ENCODE measurements around the gene DKC1.

The DKC1 gene

DNA sequence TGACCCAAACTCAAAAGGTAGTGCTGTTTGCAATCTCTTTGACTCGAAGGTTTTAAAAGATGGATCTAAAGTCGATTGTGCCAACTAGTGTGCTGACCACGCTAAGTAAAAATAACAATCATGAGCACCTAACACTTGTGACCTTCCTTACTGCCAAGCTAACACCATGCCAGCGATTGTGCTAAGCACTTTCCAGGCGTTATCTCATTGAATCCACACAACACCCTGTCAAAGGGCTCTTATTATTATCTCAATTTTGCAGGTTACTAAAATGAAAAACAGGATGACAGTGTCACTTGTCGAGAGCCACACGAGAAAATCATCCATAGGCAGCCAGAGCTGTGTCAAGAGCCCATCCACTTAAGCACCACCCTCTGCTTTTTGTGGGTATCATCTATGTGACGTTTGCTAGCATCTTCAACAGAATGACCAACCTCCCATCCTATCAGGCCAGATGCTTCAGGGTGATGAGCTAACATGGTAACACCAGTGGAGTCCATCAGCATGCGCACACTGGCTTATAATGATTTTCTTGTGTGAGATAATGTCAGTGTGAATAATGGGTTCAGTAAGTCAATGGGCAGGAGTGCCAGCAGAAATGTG lies 10.9 kb upstream of the DKC1 start:
- H3K4me3 ChIP-seq, result peak overlapping the region in 6 of 10 experiments; percentile 66 to 80 (median 76); a peak in 10 of 20 replicates
- H3K36me3 ChIP-seq, result no peaks in the 10 kb centered on the region
- H3K4me1 ChIP-seq, result peaks cover 15 to 35% (median 23%) of the 10 kb centered on the region in 10 experiments
- H3K27ac ChIP-seq, result peak overlapping the region in 7 of 11 experiments; percentile 82 to 88 (median 85); a peak in 13 of 22 replicates
- H4K20me1 ChIP-seq, result peaks cover 0 to 14% (median 0%) of the 10 kb centered on the region in 11 experiments; a peak in 3 of 22 replicates
- H3K4me2 ChIP-seq, result peak overlapping the region; percentile 34 to 75 (median 56); a peak in 21 of 22 replicates
- no peak for TF ChIP-seq Cebpa-rat (IDR thresholded peaks at IDR 0.05)
- peak overlapping the region in 7 of 11 experiments; percentile 83 to 88 (median 85); a peak in 11 of 22 replicates for H3K9ac ChIP-seq
- peaks cover 40 to 78% (median 67%) of the 10 kb centered on the region in 11 experiments for H3K27me3 ChIP-seq
- H3K9me3 ChIP-seq (replicated peaks in 1 of 11), result peaks cover 0 to 2% (median 0%) of the 10 kb centered on the region in 11 experiments; a peak in 1 of 22 replicates

DNA sequence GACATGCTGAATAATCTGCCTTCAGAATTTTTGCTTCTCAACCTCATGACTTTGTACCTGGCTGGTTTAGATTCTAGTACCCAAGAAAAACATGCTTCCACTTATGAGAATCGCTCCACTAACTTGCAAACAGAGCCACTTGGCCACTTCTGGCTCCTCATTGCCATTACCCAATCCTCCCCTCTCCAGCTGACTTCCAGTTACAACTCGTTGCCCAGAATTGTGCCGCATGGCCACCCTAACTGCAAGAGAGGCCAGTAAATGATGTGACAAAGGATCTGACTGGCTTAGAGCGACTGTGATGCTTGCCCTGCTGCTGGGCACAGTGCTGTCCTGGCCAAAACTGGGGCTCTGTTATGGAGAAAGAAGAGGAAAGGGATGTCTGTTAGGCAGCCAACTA lies 4.0 kb upstream of the DKC1 start:
- H3K36me3 ChIP-seq, result no peaks in the 10 kb centered on the region
- H3K9ac ChIP-seq, result no peak overlapping the region
- no peaks in the 10 kb centered on the region; a peak in 3 of 22 replicates for H4K20me1 ChIP-seq
- H3K4me1 ChIP-seq, result peaks cover 6 to 8% (median 8%) of the 10 kb centered on the region in 10 experiments; a peak in 16 of 20 replicates
- no peak overlapping the region for H3K27ac ChIP-seq
- H3K4me3 ChIP-seq, result no peak overlapping the region
- peaks cover 0 to 14% (median 0%) of the 10 kb centered on the region in 11 experiments; a peak in 1 of 22 replicates for H3K9me3 ChIP-seq (replicated peaks in 1 of 11)
- no peak overlapping the region for H3K4me2 ChIP-seq
- no peak for TF ChIP-seq Cebpa-rat (IDR thresholded peaks at IDR 0.05)
- H3K27me3 ChIP-seq, result peaks cover 37 to 74% (median 64%) of the 10 kb centered on the region in 11 experiments

DNA sequence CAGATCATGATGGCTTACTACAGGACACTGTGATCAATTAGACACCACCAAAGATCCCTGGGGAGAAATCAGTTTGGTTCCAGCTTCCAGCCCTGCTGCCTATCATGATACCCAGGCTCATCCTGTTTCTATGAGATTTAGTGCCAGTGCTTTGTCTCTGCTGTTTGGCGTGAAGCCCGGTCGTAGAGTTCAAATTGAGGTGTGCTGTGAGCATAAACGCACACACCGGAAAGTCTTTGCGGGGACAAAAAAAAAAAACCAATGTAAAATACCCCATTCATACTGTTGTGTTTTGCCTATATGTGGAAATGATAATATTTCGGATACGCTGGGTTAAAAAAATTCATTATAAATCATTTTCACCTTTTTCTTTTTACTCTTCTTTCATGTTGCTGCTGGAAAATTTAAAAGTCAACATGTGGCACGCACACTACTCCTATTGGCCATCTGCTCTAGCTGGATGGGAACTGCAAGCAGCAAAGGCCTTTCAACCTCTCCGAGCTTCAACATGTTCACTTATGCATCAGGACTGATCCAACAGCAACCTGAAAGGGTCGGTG lies 607 bp upstream of the DKC1 start:
- Histone ChIP-seq H3K9ac (peak overlapping the region; percentile 42 to 97 (median 90); a peak in 20 of 22 replicates), H3K27me3 (peaks cover 44 to 74% (median 65%) of the 10 kb centered on the region in 11 experiments), H4K20me1 (peaks cover 0 to 27% (median 24%) of the 10 kb centered on the region in 11 experiments; a peak in 14 of 22 replicates), H3K4me1 (peaks cover 8 to 22% (median 18%) of the 10 kb centered on the region in 10 experiments), H3K4me2 (peak overlapping the region; percentile 50 to 76 (median 63)), H3K9me3 (replicated peaks in 1 of 11) (peaks cover 0 to 14% (median 0%) of the 10 kb centered on the region in 11 experiments; a peak in 1 of 22 replicates), H3K27ac (peak overlapping the region in 10 of 11 experiments; percentile 19 to 97 (median 94); a peak in 19 of 22 replicates), H3K4me3 (peak overlapping the region; percentile 48 to 81 (median 74); a peak in 19 of 20 replicates), H3K36me3 (peaks cover 16 to 27% (median 26%) of the 10 kb centered on the region in 11 experiments)
- no peak for TF ChIP-seq Cebpa-rat (IDR thresholded peaks at IDR 0.05)

DNA sequence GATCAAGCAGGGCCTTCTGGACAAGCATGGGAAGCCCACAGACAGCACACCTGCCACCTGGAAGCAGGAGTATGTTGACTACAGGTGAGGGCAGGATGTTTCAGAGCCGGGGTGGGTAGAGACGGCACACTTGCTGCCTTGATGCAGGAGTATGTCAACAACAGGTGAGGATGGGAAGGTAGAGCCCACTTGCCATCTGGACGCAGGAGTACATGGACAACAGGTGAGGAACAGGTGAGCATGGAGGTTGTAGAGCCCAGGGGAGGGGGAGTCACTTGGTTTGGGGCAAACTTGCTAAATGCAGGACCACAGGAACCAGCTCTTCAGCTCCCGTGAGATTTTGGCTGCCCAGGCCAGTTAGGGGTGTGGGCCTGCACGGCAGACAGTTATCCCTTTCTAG lies 12.0 kb downstream of the DKC1 start:
- H3K4me3 ChIP-seq, result no peak overlapping the region
- no peak for TF ChIP-seq Cebpa-rat (IDR thresholded peaks at IDR 0.05)
- no peak overlapping the region for H3K9ac ChIP-seq

DNA sequence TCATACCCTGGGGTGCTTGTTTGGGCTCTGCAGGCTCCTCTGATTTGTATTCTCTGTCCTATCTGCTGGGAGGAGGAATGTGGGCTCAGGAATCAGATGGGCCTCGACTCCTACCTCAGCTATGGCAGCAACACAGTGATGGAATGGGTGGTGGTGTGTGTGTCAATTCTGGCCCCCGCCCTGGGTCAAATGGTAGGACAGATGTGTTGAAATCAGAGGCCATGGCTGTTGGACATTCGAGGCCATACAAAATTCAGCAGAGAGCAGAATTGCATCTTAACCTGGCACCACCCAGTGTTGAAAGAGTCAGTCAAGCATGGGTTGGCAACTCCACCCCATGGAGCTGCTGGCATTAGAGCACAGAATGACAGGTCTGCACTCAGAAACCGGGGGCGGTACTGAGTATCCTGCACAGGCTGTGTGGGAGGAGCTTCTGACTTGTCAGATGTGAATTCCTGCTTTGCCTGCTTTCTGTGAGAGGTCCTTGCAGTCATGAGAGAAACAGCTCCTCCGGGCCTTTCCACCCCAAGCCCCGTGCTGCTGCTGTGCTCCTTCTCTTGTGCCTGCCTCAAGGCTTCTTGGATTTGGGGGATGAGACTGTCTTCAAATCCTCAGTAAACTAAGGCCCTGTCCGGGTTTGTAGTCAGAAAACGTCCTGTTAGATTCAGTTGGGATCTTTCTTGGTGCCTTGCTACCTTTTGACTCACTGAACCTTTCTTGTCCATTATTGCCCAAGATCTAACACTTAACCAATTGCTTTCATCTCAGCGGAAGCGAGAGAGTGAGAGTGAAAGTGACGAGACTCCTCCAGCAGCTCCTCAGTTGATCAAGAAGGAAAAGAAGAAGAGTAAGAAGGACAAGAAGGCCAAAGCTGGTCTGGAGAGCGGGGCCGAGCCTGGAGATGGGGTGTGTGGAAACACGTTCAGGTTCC lies 13.0 kb downstream of the DKC1 start:
- H3K4me1 ChIP-seq, result peaks cover 0 to 20% (median 6%) of the 10 kb centered on the region in 10 experiments; a peak in 10 of 20 replicates
- H3K9ac ChIP-seq, result peak overlapping the region in 1 of 11 experiments; percentile 44; a peak in 1 of 22 replicates
- peaks cover 10 to 36% (median 22%) of the 10 kb centered on the region in 11 experiments; a peak in 20 of 22 replicates for H3K9me3 ChIP-seq (replicated peaks in 1 of 11)
- H4K20me1 ChIP-seq, result peaks cover 13 to 83% (median 52%) of the 10 kb centered on the region in 11 experiments; a peak in 20 of 22 replicates
- no peak for TF ChIP-seq Cebpa-rat (IDR thresholded peaks at IDR 0.05)
- no peak overlapping the region for H3K4me3 ChIP-seq
- H3K27me3 ChIP-seq, result peaks cover 33 to 76% (median 70%) of the 10 kb centered on the region in 11 experiments
- peak overlapping the region in 2 of 11 experiments; percentile 24 to 26; a peak in 2 of 22 replicates for H3K27ac ChIP-seq
- peaks cover 70 to 94% (median 86%) of the 10 kb centered on the region in 11 experiments for H3K36me3 ChIP-seq
- H3K4me2 ChIP-seq, result no peak overlapping the region; a peak in 3 of 22 replicates

More for the DNA sequence above, 12.0 kb downstream of the DKC1 start:
- H3K36me3 ChIP-seq, result peaks cover 76 to 96% (median 92%) of the 10 kb centered on the region in 11 experiments
- peaks cover 5 to 92% (median 57%) of the 10 kb centered on the region in 11 experiments; a peak in 21 of 22 replicates for H4K20me1 ChIP-seq
- H3K4me2 ChIP-seq, result no peak overlapping the region
- H3K27ac ChIP-seq, result peak overlapping the region in 1 of 11 experiments; percentile 24; a peak in 2 of 22 replicates
- peaks cover 10 to 36% (median 22%) of the 10 kb centered on the region in 11 experiments; a peak in 20 of 22 replicates for H3K9me3 ChIP-seq (replicated peaks in 1 of 11)
- H3K27me3 ChIP-seq, result peaks cover 24 to 74% (median 65%) of the 10 kb centered on the region in 11 experiments
- H3K4me1 ChIP-seq, result peaks cover 0 to 20% (median 6%) of the 10 kb centered on the region in 10 experiments; a peak in 10 of 20 replicates

DNA sequence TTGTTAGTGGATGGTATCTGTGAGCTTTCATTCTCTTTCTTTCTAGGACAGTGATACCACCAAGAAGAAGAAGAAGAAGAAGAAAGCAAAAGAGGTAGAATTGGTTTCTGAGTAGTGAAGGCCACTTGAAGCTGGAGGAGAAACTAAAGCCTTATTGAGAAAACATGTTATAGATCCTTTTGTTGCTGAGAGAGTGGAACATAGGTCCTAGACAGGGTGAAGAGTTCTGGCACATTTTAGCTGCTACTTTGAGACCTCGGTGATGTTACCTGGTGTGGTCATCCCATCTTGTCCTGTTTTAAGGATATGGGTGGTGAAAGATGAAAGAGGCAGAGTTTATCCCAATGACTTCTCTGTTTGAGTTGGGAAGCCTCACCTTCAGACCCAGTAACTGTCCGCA lies 14.1 kb downstream of the DKC1 start:
- Histone ChIP-seq H3K9me3 (replicated peaks in 1 of 11) (peaks cover 9 to 28% (median 18%) of the 10 kb centered on the region in 11 experiments; a peak in 19 of 22 replicates), H3K4me1 (peaks cover 0 to 20% (median 6%) of the 10 kb centered on the region in 10 experiments; a peak in 10 of 20 replicates), H3K27ac (no peak overlapping the region), H3K27me3 (peaks cover 43 to 84% (median 74%) of the 10 kb centered on the region in 11 experiments), H3K4me2 (no peak overlapping the region), H3K4me3 (no peak overlapping the region), H3K9ac (no peak overlapping the region), H4K20me1 (peaks cover 14 to 73% (median 51%) of the 10 kb centered on the region in 11 experiments; a peak in 20 of 22 replicates), H3K36me3 (peaks cover 66 to 94% (median 85%) of the 10 kb centered on the region in 11 experiments)
- TF ChIP-seq Cebpa-rat (IDR thresholded peaks at IDR 0.05), result no peak

DNA sequence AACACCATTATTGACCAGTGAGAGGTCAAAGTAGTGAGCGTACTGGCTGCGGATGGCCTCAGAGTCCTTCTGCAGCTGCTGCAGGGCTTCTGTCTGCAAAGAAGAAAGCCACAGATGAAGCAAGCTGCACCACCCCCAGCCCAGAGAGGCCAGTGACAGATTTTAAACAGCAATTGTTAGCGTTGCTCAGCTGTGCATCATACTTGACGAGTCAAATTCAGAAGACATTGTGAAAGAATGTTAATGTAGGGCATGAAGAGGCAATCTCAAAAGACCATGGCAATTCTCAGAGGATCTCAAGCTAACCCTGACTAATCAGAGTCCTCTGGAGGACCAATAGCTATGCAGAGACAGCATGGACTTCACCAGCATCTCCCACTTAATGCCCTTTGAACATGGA lies 16.6 kb downstream of the DKC1 start:
- Histone ChIP-seq H3K36me3 (peaks cover 52 to 95% (median 71%) of the 10 kb centered on the region in 11 experiments), H3K4me1 (peaks cover 6 to 29% (median 15%) of the 10 kb centered on the region in 10 experiments; a peak in 19 of 20 replicates), H3K9me3 (replicated peaks in 1 of 11) (peaks cover 0 to 9% (median 2%) of the 10 kb centered on the region in 11 experiments; a peak in 5 of 22 replicates), H3K9ac (no peak overlapping the region), H4K20me1 (peaks cover 14 to 55% (median 44%) of the 10 kb centered on the region in 11 experiments; a peak in 19 of 22 replicates), H3K4me3 (no peak overlapping the region), H3K27me3 (peaks cover 68 to 99% (median 93%) of the 10 kb centered on the region in 11 experiments), H3K4me2 (no peak overlapping the region), H3K27ac (no peak overlapping the region)
- no peak for TF ChIP-seq Cebpa-rat (IDR thresholded peaks at IDR 0.05)

DNA sequence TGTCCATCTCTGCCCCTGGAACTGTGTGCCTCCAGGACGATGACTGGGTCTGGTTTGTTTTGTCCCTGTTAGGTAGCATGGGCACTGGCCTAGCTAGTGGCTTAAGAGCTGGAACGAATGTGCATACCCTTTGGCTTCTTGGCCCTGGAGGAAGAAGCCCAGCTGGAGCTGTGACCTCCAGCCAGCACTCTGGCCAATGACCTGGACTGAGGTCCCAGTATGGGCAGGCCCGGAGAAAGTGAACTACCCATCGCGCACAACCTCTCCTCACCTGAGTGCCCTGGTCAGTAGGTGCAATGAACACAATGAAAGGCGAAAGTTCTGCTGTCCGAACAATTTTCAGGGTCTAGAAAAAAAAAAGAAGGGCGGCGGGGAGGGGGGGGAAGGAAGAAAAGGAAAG lies 18.3 kb downstream of the DKC1 start:
- Histone ChIP-seq H3K4me1 (peaks cover 12 to 29% (median 20%) of the 10 kb centered on the region in 10 experiments), H3K9me3 (replicated peaks in 1 of 11) (no peaks in the 10 kb centered on the region), H4K20me1 (peaks cover 8 to 41% (median 27%) of the 10 kb centered on the region in 11 experiments; a peak in 17 of 22 replicates), H3K4me3 (no peak overlapping the region), H3K27me3 (peaks cover 75 to 99% (median 95%) of the 10 kb centered on the region in 11 experiments), H3K4me2 (no peak overlapping the region), H3K9ac (no peak overlapping the region), H3K36me3 (peaks cover 36 to 84% (median 54%) of the 10 kb centered on the region in 11 experiments), H3K27ac (no peak overlapping the region)
- TF ChIP-seq Cebpa-rat (IDR thresholded peaks at IDR 0.05), result no peak
